ENCODE measurements around the gene DLGAP4.

Gene DLGAP4

GRCh38 chr20:36320898-36321695 is 15.0 kb downstream of the DLGAP4 start:
- H3K4me3 ChIP-seq (ENCODE audit: low read depth, low read length): no peak overlapping the region
- in situ Hi-C loops (cut with HindIII; ENCODE audit: low sequenced_read_pairs): no loop called here
- no peak for DNase-seq (ENCODE audit: low read depth)
- TF ChIP-seq CTCF (IDR thresholded peaks at IDR 0.05; ENCODE audit: low read depth, low read length, missing control alignments): no peak

GRCh38 chr20:36322131-36322530 is 16.0 kb downstream of the DLGAP4 start:
- TF ChIP-seq CTCF (IDR thresholded peaks at IDR 0.05; ENCODE audit: low read depth, low read length, missing control alignments): no peak
- no peak overlapping the region for H3K4me3 ChIP-seq (ENCODE audit: low read depth, low read length)
- DNase-seq (ENCODE audit: low read depth): no peak
- in situ Hi-C loops (cut with HindIII; ENCODE audit: low sequenced_read_pairs): no loop called here

GRCh38 chr20:36330091-36330490 is 24.0 kb downstream of the DLGAP4 start:
- H3K4me3 ChIP-seq (ENCODE audit: low read depth, low read length): no peak overlapping the region
- in situ Hi-C loops (cut with HindIII; ENCODE audit: low sequenced_read_pairs): no loop called here
- no peak for DNase-seq (ENCODE audit: low read depth)
- TF ChIP-seq CTCF (IDR thresholded peaks at IDR 0.05; ENCODE audit: low read depth, low read length, missing control alignments): no peak

- no peak for DNase-seq (ENCODE audit: low read depth)
- no peak for TF ChIP-seq CTCF (IDR thresholded peaks at IDR 0.05; ENCODE audit: low read depth, low read length, missing control alignments)
- H3K4me3 ChIP-seq (ENCODE audit: low read depth, low read length): no peak overlapping the region
- in situ Hi-C loops (cut with HindIII; ENCODE audit: low sequenced_read_pairs): no loop called here
Measured at GRCh38 chr20:36331209-36331608, 25.1 kb downstream of the DLGAP4 start.

- in situ Hi-C loops (cut with HindIII; ENCODE audit: low sequenced_read_pairs): no loop called here
- no peak for TF ChIP-seq CTCF (IDR thresholded peaks at IDR 0.05; ENCODE audit: low read depth, low read length, missing control alignments)
- H3K4me3 ChIP-seq (ENCODE audit: low read depth, low read length): no peak overlapping the region
- no peak for DNase-seq (ENCODE audit: low read depth)
Measured at GRCh38 chr20:36333841-36334240, 27.7 kb downstream of the DLGAP4 start.

GRCh38 chr20:36334281-36335205 is 28.4 kb downstream of the DLGAP4 start:
- no peak for TF ChIP-seq CTCF (IDR thresholded peaks at IDR 0.05; ENCODE audit: low read depth, low read length, missing control alignments)
- in situ Hi-C loops (cut with HindIII; ENCODE audit: low sequenced_read_pairs): no loop called here
- DNase-seq (ENCODE audit: low read depth): no peak
- no peak overlapping the region for H3K4me3 ChIP-seq (ENCODE audit: low read depth, low read length)

All from astrocyte of the cerebellum (primary cell).